Neural progenitor cell (in vitro differentiated cells): ENCODE data around the gene CLDN15.
"Not testable (repeated sequence)": the region's sequence is repeated elsewhere in the genome, so short reads cannot be mapped to it uniquely, and the experiment has no call there.

Source experiments
- EZH2 ChIP-seq: fragments of 200-600 bp; sonication (generic); IDR thresholded peaks from 2 replicates; pipeline ENCODE4 v1.6.1; 2017; ENCODE audit warnings: antibody characterized with exemption, mild to moderate bottlenecking, moderate library complexity
- EZH2phosphoT487 ChIP-seq: fragments of 200-600 bp; sonication (generic); IDR thresholded peaks from 2 replicates; pipeline ENCODE4 v1.6.1; 2017; ENCODE audit warnings: antibody characterized with exemption
- TF ChIP-seq, protein P1 (sequence below): fragments of 200-600 bp; sonication (generic); IDR thresholded peaks from 2 replicates; pipeline ENCODE4 v1.5.1; 2017; ENCODE audit warnings: antibody characterized with exemption, mild to moderate bottlenecking

- TF ChIP-seq, protein P1, sequence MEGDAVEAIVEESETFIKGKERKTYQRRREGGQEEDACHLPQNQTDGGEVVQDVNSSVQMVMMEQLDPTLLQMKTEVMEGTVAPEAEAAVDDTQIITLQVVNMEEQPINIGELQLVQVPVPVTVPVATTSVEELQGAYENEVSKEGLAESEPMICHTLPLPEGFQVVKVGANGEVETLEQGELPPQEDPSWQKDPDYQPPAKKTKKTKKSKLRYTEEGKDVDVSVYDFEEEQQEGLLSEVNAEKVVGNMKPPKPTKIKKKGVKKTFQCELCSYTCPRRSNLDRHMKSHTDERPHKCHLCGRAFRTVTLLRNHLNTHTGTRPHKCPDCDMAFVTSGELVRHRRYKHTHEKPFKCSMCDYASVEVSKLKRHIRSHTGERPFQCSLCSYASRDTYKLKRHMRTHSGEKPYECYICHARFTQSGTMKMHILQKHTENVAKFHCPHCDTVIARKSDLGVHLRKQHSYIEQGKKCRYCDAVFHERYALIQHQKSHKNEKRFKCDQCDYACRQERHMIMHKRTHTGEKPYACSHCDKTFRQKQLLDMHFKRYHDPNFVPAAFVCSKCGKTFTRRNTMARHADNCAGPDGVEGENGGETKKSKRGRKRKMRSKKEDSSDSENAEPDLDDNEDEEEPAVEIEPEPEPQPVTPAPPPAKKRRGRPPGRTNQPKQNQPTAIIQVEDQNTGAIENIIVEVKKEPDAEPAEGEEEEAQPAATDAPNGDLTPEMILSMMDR = not testable (repeated sequence)
- TF ChIP-seq EZH2phosphoT487, EZH2: not testable (repeated sequence)
These were observed 15.6 kb upstream of the CLDN15 start for GRCh38 chr7:101253199-101253598.
